GM18907 (cell line): ENCODE measurements around the gene SNX25.
"Not testable (repeated sequence)": the region's sequence is repeated elsewhere in the genome, so short reads cannot be mapped to it uniquely, and the experiment has no call there.

Experiments used
- ATAC-seq: cut with Tn5 transposase; IDR thresholded peaks from one replicate; pipeline ENCODE4 v1.9.1; 2021; ENCODE audit warnings: mild to moderate bottlenecking, moderate library complexity; ENCODE audit not compliant: unreplicated experiment

SNX25 gene

GRCh38 chr4:185296665-185297460, 87.5 kb downstream of the SNX25 start:
- ATAC-seq, result no peak

- ATAC-seq, result no peak
These were observed 89.5 kb downstream of the SNX25 start for GRCh38 chr4:185298728-185299430.

- peak; percentile 0 for ATAC-seq
These were observed 95.1 kb downstream of the SNX25 start for GRCh38 chr4:185304541-185304940.

- ATAC-seq, result peak; percentile 55
These were observed 95.7 kb downstream of the SNX25 start for GRCh38 chr4:185304944-185305690.

- no peak for ATAC-seq
These were observed 96.6 kb downstream of the SNX25 start for GRCh38 chr4:185305979-185306442.

GRCh38 chr4:185307136-185307950, 97.9 kb downstream of the SNX25 start:
- peak; percentile 81 for ATAC-seq

- ATAC-seq, result peak; percentile 53
These were observed 100.4 kb downstream of the SNX25 start for GRCh38 chr4:185309770-185310169.

GRCh38 chr4:185311113-185311888, 101.9 kb downstream of the SNX25 start:
- peak; percentile 26 for ATAC-seq

GRCh38 chr4:185312699-185313098, 103.3 kb downstream of the SNX25 start:
- no peak for ATAC-seq

- ATAC-seq, result not testable (repeated sequence)
These were observed 108.1 kb downstream of the SNX25 start for GRCh38 chr4:185317462-185317861.

- no peak for ATAC-seq
These were observed 108.5 kb downstream of the SNX25 start for GRCh38 chr4:185317880-185318279.

GRCh38 chr4:185318679-185319078, 109.3 kb downstream of the SNX25 start:
- no peak for ATAC-seq

- ATAC-seq, result no peak
These were observed 113.4 kb downstream of the SNX25 start for GRCh38 chr4:185322803-185323202.

- no peak for ATAC-seq
These were observed 114.2 kb downstream of the SNX25 start for GRCh38 chr4:185323606-185324005.

- not testable (repeated sequence) for ATAC-seq
These were observed 115.0 kb downstream of the SNX25 start for GRCh38 chr4:185324361-185324760.

- not testable (repeated sequence) for ATAC-seq
These were observed 116.3 kb downstream of the SNX25 start for GRCh38 chr4:185325721-185326120.

GRCh38 chr4:185328586-185328985, 119.2 kb downstream of the SNX25 start:
- no peak for ATAC-seq

GRCh38 chr4:185329879-185330510, 120.6 kb downstream of the SNX25 start:
- ATAC-seq, result not testable (repeated sequence)
